Psoas muscle (tissue), 8 donors: Measurements from ENCODE around the gene RBM14. TPM values are rescaled to one million over a fixed set of nuclear protein-coding genes. Genes with fewer than 3 reads are reported as not detected.
"Not testable (repeated sequence)": the region's sequence is repeated elsewhere in the genome, so short reads cannot be mapped to it uniquely, and the experiment has no call there.

Source experiments
- ATAC-seq, 4 donors: fragments of 200-7000 bp; cut with Tn5 transposase; one replicate each; pipeline ENCODE4 v1.9.1; 2020; ENCODE audit warnings: moderate library complexity in 3 of 4, mild to moderate bottlenecking in 2 of 4
- DNase-seq, 2 donors: peaks; one replicate each; pipeline ENCODE4 v3.0.0-alpha.2; 2020
- H3K27ac ChIP-seq: fragments of 200-600 bp; one replicate; pipeline ENCODE4 v1.8.0; 2022
- H3K27me3 ChIP-seq, 3 donors: fragments of 200-600 bp in 1 of 3; one replicate each; pipeline versions ENCODE4 v1.6.1 to v1.8.0; 2013 to 2022; ENCODE audit warnings: low read length in 2 of 3, mild to moderate bottlenecking in 2 of 3, moderate library complexity in 1 of 3; ENCODE audit not compliant: insufficient read depth in 3 of 3
- H3K36me3 ChIP-seq, 2 donors: fragments of 200-600 bp in 1 of 2; one replicate each; pipeline versions ENCODE4 v1.6.1 to v1.8.0; 2013 to 2022; ENCODE audit warnings: low read depth in 1 of 2, mild to moderate bottlenecking in 1 of 2, moderate library complexity in 1 of 2; ENCODE audit not compliant: insufficient read depth in 1 of 2
- H3K4me1 ChIP-seq: fragments of 200-600 bp; one replicate; pipeline ENCODE4 v1.8.0; 2022
- H3K4me3 ChIP-seq: fragments of 200-600 bp; one replicate; pipeline ENCODE4 v1.8.0; 2022; ENCODE audit warnings: mild to moderate bottlenecking
- H3K9me3 ChIP-seq: fragments of 200-600 bp; one replicate; pipeline ENCODE4 v1.8.0; 2022
- CTCF ChIP-seq: fragments of 200-600 bp; IDR thresholded peaks from one replicate; pipeline ENCODE4 v1.8.0; 2022; ENCODE audit warnings: antibody characterized with exemption
- WGBS, 3 donors: extraction: QIAGEN DNeasy Blood & Tissue Kit; methylation state at CpG; one replicate each; pipeline versions ENCODE4 v1.1.6 to v1.1.7; 2013; 5-methylcytosine and 5-hydroxymethylcytosine counted together
- intact Hi-C, 2 donors: fragments of 100-400 bp; cut with DNase I; formaldehyde crosslinking; loops; one replicate each; pipeline versions ENCODE4 v1.11.0 to v1.14.2; 2022
- polyA plus RNA-seq, 3 donors: library from polyadenylated mRNA; stranded (reverse); fragments of 200-250 nt; gene quantifications; one replicate each; pipeline ENCODE4 v1.2.3, GENCODE V29; 2013
- total RNA-seq, 4 donors: library from RNA; stranded (reverse); fragmentation: NEBNext Ultra II Directional in 2 of 4; extraction: Animal tissue kit (Norgen Biotek cat#: 25700) in 2 of 4; gene quantifications; one replicate each; pipeline versions ENCODE4 v1.2.1 to v1.2.4, GENCODE V29; 2021 to 2023
- donor health status: healthy with polysubstance abuse.
- donor health status: DM: no; HTN: no; CAD: no; lungs with moderate emphysema.
- donor health status: Bipolar disorder and iron deficiency.
- donor health status: healthy.
- donor health status: DM: yes; HTN: yes; CAD: no.
- donor health status: DM: no; HTN: no; CAD: no.
- donor health status: DM: no; HTN: no; CAD: no.
- donor health status: DM: yes; HTN: yes; CAD: no.

Gene RBM14
- total and polyA plus RNA-seq, 7 donors: 15.0 to 39.3 (median 22.6) TPM

- 87 to 92% (median 88%) methylated on average over 4 of the region's 4 CpGs for WGBS, 3 donors
- ATAC-seq (no peak), DNase-seq (no peak)
- TF ChIP-seq CTCF: no peak
- Histone ChIP-seq H3K27ac (no peak overlapping the region), H3K4me1 (peaks cover 4% of the 10 kb centered on the region), H3K36me3 (peaks cover 0 to 47% of the 10 kb centered on the region in 2 donors), H3K27me3 (no peaks in the 10 kb centered on the region), H3K4me3 (no peak overlapping the region), H3K9me3 (no peaks in the 10 kb centered on the region)
- intact Hi-C loops: no loop called here
These were observed 15.7 kb upstream of the RBM14 start for GRCh38 chr11:66600631-66601233.

- DNase-seq (no peak), ATAC-seq (no peak)
- WGBS, 3 donors: 87 to 94% (median 90%) methylated on average over 6 of the region's 6 CpGs
- Histone ChIP-seq H3K9me3 (no peaks in the 10 kb centered on the region), H3K4me3 (no peak overlapping the region), H3K27ac (no peak overlapping the region), H3K27me3 (no peaks in the 10 kb centered on the region), H3K36me3 (peaks cover 0 to 55% of the 10 kb centered on the region in 2 donors), H3K4me1 (peaks cover 4% of the 10 kb centered on the region)
- TF ChIP-seq CTCF: no peak
- intact Hi-C loops: no loop called here
These were observed 13.4 kb upstream of the RBM14 start for GRCh38 chr11:66603072-66603471.

GRCh38 chr11:66604155-66604554 lies 12.3 kb upstream of the RBM14 start:
- TF ChIP-seq CTCF: no peak
- no peaks in the 10 kb centered on the region for H3K9me3 ChIP-seq
- 89 to 93% (median 91%) methylated on average over 5 of the region's 5 CpGs for WGBS, 3 donors
- no peak for DNase-seq
- intact Hi-C loops: no loop called here
- peaks cover 0 to 52% of the 10 kb centered on the region in 2 donors for H3K36me3 ChIP-seq
- no peak for ATAC-seq
- H3K27me3 ChIP-seq: no peaks in the 10 kb centered on the region
- peaks cover 4% of the 10 kb centered on the region for H3K4me1 ChIP-seq
- no peak overlapping the region for H3K27ac ChIP-seq
- no peak overlapping the region for H3K4me3 ChIP-seq

- intact Hi-C loops, H3K27me3 ChIP-seq, DNase-seq, H3K9me3 ChIP-seq, H3K4me1 ChIP-seq, H3K4me3 ChIP-seq, ATAC-seq: not testable (repeated sequence)
- Histone ChIP-seq H3K27ac (peak overlapping the region; percentile 16), H3K36me3 (peaks cover 0 to 31% of the 10 kb centered on the region in 2 donors)
- WGBS, 3 donors: 97 to 100% (median 98%) methylated on average over 3 of the region's 3 CpGs
These were observed 9.8 kb upstream of the RBM14 start for GRCh38 chr11:66606608-66607007.

GRCh38 chr11:66607126-66607834 lies 9.2 kb upstream of the RBM14 start:
- 39 to 52% (median 39%) methylated on average over 8 of the region's 8 CpGs for WGBS, 3 donors
- intact Hi-C loops: no loop called here
- DNase-seq: peak; percentile 79 to 83
- Histone ChIP-seq H3K36me3 (peaks cover 0 to 31% of the 10 kb centered on the region in 2 donors), H3K9me3 (no peaks in the 10 kb centered on the region), H3K27ac (peak overlapping the region; percentile 16), H3K4me1 (no peaks in the 10 kb centered on the region), H3K27me3 (no peaks in the 10 kb centered on the region), H3K4me3 (no peak overlapping the region)
- ATAC-seq: peak in 3 of 4 donors; percentile 54 to 70 (median 62)
- no peak for TF ChIP-seq CTCF
